Measurements from ENCODE around the gene PHACTR3.

DNA sequence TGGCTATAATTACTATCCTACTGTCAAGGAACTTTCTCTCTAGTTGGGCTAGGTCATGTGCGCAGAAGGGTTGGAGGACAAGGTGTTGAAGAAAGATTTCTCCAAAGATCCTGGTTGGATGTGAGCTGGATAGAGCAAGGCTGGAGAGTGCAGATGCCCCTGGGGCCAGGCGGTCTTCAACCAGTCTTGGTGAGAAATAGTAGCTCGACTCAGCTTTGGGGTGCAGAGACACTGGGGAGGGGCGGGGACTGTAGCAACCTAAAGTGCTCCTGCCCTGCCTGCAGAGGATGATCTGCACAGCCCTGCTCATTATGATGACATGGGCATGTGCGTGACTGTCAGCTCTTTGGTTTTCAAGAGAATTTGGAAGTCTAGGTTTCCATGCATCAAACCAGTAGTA, 35.9 kb downstream of the PHACTR3 start:
- TF ChIP-seq, protein P1, sequence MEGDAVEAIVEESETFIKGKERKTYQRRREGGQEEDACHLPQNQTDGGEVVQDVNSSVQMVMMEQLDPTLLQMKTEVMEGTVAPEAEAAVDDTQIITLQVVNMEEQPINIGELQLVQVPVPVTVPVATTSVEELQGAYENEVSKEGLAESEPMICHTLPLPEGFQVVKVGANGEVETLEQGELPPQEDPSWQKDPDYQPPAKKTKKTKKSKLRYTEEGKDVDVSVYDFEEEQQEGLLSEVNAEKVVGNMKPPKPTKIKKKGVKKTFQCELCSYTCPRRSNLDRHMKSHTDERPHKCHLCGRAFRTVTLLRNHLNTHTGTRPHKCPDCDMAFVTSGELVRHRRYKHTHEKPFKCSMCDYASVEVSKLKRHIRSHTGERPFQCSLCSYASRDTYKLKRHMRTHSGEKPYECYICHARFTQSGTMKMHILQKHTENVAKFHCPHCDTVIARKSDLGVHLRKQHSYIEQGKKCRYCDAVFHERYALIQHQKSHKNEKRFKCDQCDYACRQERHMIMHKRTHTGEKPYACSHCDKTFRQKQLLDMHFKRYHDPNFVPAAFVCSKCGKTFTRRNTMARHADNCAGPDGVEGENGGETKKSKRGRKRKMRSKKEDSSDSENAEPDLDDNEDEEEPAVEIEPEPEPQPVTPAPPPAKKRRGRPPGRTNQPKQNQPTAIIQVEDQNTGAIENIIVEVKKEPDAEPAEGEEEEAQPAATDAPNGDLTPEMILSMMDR (optimal IDR thresholded peaks at IDR 0.05 in 1 of 3, IDR thresholded peaks at IDR 0.05 in 1 of 3, conservative IDR thresholded peaks at IDR 0.05 in 1 of 3; ENCODE audit: extremely low read depth in 1 of 3, insufficient read depth in 2 of 3, low read length in 3 of 3) = no peak
- TF ChIP-seq EZH2 (IDR thresholded peaks at IDR 0.05; ENCODE audit: low read length) = no peak
